Stimulated activated CD8-positive, alpha-beta memory T cell treated with anti-CD3 and anti-CD28 coated beads, Interleukin-15, amount 100 ng/mL, for 48 hours (primary cell): Measurements from ENCODE around the gene MYL12B.

Experiments
- DNase-seq, 2 donors: peaks; one replicate each; pipeline ENCODE4 v3.0.0-alpha.2; 2020; ENCODE audit warnings: low read depth in 2 of 2

The MYL12B gene

GRCh38 chr18:3235846-3236245, 26.1 kb upstream of the MYL12B start:
- DNase-seq = no peak

DNA sequence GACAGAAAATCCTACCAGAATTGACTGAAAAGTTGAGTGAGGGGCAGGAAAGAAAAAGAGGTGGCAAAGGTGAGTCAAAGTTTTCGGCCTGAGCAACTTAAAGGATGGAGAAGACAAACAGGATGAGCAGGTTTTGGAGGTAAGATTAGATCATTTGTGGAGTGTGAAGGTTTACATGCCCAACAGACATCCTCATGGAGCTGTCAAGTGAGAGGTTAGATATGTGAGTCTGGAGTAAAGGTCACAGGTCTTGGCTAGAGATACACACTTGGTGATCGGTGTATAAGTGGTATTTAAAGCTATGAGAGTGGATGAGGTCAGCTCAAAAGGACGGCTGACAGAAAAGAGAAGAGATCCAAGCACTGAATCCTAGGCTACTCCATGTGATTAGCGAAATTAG, 25.5 kb upstream of the MYL12B start:
- DNase-seq = no peak

DNA sequence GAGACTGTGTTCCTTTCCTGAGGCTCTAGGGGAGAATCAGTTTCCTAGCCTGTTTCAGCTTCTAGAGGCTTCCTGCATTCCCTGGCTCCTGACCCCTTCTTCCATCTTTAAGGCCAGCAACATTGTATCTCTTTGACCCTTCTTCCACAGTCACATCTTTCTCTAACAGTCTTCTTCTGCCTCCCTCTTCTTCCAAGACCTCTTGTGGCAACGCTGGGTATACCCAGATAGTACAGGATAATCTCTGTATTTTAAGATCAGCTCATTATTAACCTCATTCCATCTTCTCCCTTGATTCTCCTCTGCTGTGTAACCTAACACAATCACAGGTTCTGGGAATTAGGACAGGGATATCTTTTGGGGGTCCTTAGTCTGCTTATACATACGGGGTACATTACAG, 23.2 kb upstream of the MYL12B start:
- DNase-seq = no peak

DNA sequence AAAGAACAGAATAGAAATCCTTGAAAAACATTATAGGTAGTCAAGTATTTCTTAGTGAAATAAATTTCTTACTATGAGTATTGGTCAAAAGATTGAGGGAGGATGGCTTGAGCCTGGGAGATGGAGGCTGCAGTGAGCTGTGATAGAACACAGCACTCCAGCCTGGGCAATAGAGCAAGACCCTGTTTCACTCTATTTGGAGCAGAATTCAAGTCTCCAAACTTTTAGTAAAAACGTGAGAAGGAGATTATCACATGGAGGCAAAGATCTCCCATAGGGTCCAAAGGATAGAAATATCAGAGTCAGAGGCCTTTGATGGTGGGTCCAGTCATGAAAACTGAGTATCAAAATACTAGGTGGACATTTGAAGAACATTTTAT, 16.8 kb upstream of the MYL12B start:
- no peak for DNase-seq

DNA sequence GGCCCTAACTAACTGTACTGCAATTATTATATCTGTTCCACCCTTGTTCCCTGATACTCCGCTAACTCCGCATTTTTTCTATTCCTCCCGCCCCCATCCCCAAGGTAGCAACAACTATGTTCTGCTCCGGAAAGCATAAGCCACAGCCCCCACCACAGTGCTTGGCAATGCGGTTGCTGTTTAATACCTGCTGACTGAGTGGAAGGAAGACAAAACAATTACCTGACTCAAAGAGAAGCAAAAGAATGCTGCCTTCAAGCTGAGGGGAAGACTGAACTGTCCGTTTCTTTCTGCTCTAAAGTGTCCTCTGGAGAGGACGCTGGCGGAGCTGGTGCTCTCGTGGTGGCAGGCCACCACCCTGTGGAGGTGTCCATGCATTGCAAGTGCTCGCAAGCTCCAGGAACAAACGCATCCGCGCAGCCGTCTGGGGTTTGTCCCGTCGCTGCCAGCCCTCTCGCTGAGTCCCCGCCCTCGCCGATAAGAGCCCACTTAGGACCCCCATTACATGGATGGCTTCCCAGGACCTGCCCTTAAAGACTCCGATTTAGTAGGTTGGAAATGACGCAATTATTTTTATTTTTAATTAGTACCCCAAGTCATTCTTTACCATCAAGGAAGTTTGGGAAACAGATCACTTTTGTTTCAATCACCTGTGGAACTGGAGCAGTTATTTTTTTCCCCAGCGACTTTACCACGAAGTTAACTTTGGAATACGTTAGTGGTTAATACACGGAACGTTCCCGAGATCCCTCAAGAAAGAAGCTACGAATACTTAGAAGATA, 15.9 kb upstream of the MYL12B start:
- peak; percentile 75 for DNase-seq

GRCh38 chr18:3246635-3247239, 15.2 kb upstream of the MYL12B start:
- DNase-seq = no peak

GRCh38 chr18:3247240-3248061, 14.5 kb upstream of the MYL12B start, which contains the start of gene MYL12A:
TSS of gene MYL12A (plus strand) at chr18:3247801. CDS start at chr18:3253248, 5,447 bp downstream.
- peak; percentile 97 for DNase-seq

- no peak for DNase-seq
These were observed 13.8 kb upstream of the MYL12B start for GRCh38 chr18:3248062-3248657.

DNA sequence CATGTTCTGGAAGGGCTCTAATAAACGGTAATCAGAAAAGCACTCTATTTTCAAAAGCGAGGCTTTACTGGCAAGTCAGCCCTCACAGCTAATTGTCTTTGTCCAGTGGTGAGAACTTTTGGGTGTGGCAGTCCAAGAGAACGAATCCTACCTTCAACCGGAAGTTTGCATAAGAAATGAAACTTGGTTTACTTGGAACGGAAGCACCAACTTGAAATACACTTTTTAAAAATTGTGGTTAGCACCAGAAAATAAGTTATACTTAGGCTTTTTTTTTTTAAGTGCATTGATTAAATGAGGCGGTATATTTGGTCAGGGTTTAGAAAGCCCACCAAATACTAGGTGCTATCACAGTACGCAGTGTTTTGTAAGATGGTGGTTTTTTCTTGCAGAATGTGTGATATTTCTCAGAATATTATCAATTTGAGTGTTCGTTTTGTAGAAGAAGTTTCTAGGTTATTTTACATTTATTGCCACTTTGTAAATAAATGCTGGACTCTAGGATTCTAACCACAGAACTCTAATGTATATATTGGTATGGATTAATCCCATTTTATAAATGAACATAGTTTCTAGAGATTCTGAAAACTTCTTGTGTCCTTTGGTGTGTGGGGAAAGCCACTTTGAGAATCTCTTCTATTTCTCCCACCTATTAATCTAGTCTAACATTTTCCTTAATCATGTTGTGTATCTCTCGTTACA, 13.1 kb upstream of the MYL12B start:
- DNase-seq = no peak

GRCh38 chr18:3250237-3251107, 11.5 kb upstream of the MYL12B start:
- no peak for DNase-seq

- DNase-seq = no peak
These were observed 10.5 kb upstream of the MYL12B start for GRCh38 chr18:3251249-3251962.

- DNase-seq = no peak
These were observed 10.0 kb upstream of the MYL12B start for GRCh38 chr18:3251963-3252277.

DNA sequence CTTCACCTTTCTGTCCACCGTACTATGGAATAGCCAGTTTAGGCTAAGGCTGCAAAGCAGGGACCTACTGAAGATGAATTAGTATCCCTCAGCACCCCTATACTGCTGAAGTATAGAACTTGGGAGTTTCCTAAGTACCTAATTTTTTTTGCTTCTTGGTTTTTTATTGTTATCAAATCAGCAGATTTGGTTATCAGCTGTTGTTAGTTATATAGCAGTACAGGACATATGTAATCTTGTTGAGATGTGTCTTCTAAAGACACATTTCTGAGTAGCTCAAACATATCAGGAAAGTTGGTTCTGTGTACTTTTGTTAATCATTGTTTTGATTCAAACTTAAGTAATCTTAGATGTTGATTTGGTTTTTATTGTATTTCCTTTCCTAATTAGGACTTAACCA, 9.1 kb upstream of the MYL12B start:
- DNase-seq = no peak

GRCh38 chr18:3254725-3255124, 7.2 kb upstream of the MYL12B start:
- no peak for DNase-seq

DNA sequence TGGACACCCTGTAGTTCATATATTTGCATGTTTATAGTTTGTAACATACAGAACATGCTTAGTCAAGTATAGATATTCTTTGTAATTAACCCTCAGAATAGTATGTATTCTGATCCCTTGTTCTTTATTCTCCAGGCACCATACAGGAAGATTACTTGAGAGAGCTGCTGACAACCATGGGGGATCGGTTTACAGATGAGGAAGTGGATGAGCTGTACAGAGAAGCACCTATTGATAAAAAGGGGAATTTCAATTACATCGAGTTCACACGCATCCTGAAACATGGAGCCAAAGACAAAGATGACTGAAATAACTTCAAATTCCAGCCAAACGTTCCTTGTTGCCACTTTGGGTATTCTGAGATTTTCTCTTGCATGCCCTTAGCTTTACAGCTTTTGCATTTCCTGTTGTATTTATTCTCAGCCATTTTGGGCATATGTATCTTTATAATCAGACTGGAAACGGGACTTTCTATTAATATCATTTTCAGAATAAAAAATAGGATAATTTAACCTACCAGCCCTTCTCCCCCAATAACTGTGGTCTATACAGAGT, 6.2 kb upstream of the MYL12B start:
- DNase-seq = no peak

GRCh38 chr18:3256693-3257626, 5.0 kb upstream of the MYL12B start:
- DNase-seq = no peak

- no peak for DNase-seq
These were observed 4.3 kb upstream of the MYL12B start for GRCh38 chr18:3257627-3258120.

GRCh38 chr18:3260995-3261372, 949 bp upstream of the MYL12B start:
- no peak for DNase-seq
